Heart left ventricle (tissue), 13 donors: ENCODE results near the gene PACS2.

Experiments used
- POLR2A ChIP-seq, 2 donors: fragments of 450-650 bp; IDR thresholded peaks; one replicate each; pipeline ENCODE4 v1.6.1; 2017; ENCODE audit warnings: antibody characterized with exemption in 2 of 2, mild to moderate bottlenecking in 2 of 2, moderate library complexity in 2 of 2
- TF ChIP-seq, protein P1 (sequence below), 12 donors: fragments of 200-600 bp; sonication (generic) in 4 of 12; IDR thresholded peaks; one replicate each; pipeline versions ENCODE4 v1.5.0 to v1.8.0; 2018 to 2022; ENCODE audit warnings: antibody characterized with exemption in 12 of 12, mild to moderate bottlenecking in 5 of 12
- donor health status: ischemic (EF 13 %, LVEDD 7.1; RV severe dilation, severe dysfunction).
- donor health status: DM: no; HTN: yes; CAD: no.
- donor health status: DM: no; HTN: no; CAD: no.
- donor health status: ischemic (EF 25% LVEDD 6.9; RV normal size, moderate dysfunction).
- donor health status: ischemic (EF 25% LVEDD 5.7; RV mildly dilated, moderate dysfunction).
- donor health status: ischemic (EF 35%, LVEDD 5.7; RV mildly dilated, moderate dysfunction).
- donor health status: nonischemic (EF 11% LVEDD 7.7; RV severe dilation, severe dysfunction).
- donor health status: DM: yes; HTN: yes; CAD: no.
- donor health status: PGD.
- donor health status: ischemic (EF 29% LVEDD 5.4; RV normal size, mild dysfunction).
- donor health status: nonischemic (EF 23%, LVEDD 6.1; RV moderate dilation, normal function).

DNA sequence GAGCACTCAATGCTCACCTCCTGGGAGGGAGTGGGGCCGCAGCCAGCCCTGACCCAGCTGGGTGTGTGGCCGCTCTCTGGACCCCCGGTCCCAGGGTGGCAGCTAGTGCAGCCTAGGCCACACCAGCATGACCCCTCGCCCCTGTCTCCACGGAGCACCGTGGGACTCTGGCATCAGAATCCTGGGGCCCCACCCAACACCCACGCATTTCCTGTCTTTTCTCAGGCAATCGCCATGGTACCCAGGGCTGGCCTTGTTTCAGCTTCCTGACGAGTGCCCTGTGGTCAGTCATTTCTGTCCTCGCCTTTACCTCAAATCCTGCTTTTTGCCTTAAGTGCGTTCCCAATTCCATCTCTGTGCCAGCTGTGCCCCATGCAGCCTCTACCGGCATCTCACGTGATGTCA is 15.9 kb downstream of the PACS2 start:
- TF ChIP-seq, protein P1, sequence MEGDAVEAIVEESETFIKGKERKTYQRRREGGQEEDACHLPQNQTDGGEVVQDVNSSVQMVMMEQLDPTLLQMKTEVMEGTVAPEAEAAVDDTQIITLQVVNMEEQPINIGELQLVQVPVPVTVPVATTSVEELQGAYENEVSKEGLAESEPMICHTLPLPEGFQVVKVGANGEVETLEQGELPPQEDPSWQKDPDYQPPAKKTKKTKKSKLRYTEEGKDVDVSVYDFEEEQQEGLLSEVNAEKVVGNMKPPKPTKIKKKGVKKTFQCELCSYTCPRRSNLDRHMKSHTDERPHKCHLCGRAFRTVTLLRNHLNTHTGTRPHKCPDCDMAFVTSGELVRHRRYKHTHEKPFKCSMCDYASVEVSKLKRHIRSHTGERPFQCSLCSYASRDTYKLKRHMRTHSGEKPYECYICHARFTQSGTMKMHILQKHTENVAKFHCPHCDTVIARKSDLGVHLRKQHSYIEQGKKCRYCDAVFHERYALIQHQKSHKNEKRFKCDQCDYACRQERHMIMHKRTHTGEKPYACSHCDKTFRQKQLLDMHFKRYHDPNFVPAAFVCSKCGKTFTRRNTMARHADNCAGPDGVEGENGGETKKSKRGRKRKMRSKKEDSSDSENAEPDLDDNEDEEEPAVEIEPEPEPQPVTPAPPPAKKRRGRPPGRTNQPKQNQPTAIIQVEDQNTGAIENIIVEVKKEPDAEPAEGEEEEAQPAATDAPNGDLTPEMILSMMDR (IDR thresholded peaks at IDR 0.05): no peak
- no peak for TF ChIP-seq POLR2A (IDR thresholded peaks at IDR 0.05)
